WTC11 (cell line): ENCODE measurements around the gene PFKFB3. TPM values are rescaled to one million over a fixed set of nuclear protein-coding genes. Genes with fewer than 3 reads are reported as not detected.

Experiments used
- ATAC-seq: fragments of 200-7000 bp; cut with Tn5 transposase; 2 replicates; pipeline ENCODE4 v1.10.0; 2021; ENCODE audit warnings: mild to moderate bottlenecking, moderate library complexity
- CTCF ChIA-PET: fragments of 300-600 bp; sonication (Branson Sonifier 250); formaldehyde crosslinking; loops from one replicate; lab custom pipeline; 2021; ENCODE audit warnings: antibody characterized with exemption; lab: Charles Lee
- POLR2A ChIA-PET: fragments of 350-600 bp; sonication (Branson Sonifier 250); formaldehyde crosslinking; loops from one replicate; lab custom pipeline; 2021; ENCODE audit warnings: antibody characterized with exemption; lab: Charles Lee
- DNase-seq: peaks from one replicate; pipeline ENCODE4 v3.0.0; 2021; ENCODE audit warnings: low spot score
- H3K27ac Mint-ChIP-seq: 2 replicates; pipeline ENCODE4 v1.8.0; 2021; ENCODE audit warnings: mixed read lengths
- H3K27me3 Mint-ChIP-seq: 2 replicates; pipeline ENCODE4 v1.8.0; 2021; ENCODE audit warnings: low read depth, mild to moderate bottlenecking, moderate library complexity, mixed read lengths
- H3K36me3 Mint-ChIP-seq: 2 replicates; pipeline ENCODE4 v1.8.0; 2021; ENCODE audit warnings: mixed read lengths
- H3K4me1 Mint-ChIP-seq: 2 replicates; pipeline ENCODE4 v1.8.0; 2022; ENCODE audit warnings: mixed read lengths
- H3K4me3 Mint-ChIP-seq: 2 replicates; pipeline ENCODE4 v1.8.0; 2021; ENCODE audit warnings: mild to moderate bottlenecking, moderate library complexity, mixed read lengths
- H3K9me3 Mint-ChIP-seq: 2 replicates; pipeline ENCODE4 v1.8.0; 2021; ENCODE audit warnings: mixed read lengths
- ARID4B ChIP-seq: sonication (generic); formaldehyde crosslinking; IDR thresholded peaks from 2 replicates; pipeline ENCODE4 v1.8.0; 2023; ENCODE audit warnings: missing genetic modification reagents, mild to moderate bottlenecking, borderline replicate concordance
- CREB1 ChIP-seq: sonication (generic); formaldehyde crosslinking; IDR thresholded peaks from 2 replicates; pipeline ENCODE4 v1.8.0; 2023; ENCODE audit warnings: mild to moderate bottlenecking, missing genetic modification reagents
- E2F1 ChIP-seq: sonication (generic); formaldehyde crosslinking; IDR thresholded peaks from 2 replicates; pipeline ENCODE4 v1.8.0; 2022; ENCODE audit warnings: mild to moderate bottlenecking, missing genetic modification reagents
- E2F5 ChIP-seq: sonication (generic); formaldehyde crosslinking; IDR thresholded peaks from 2 replicates; pipeline ENCODE4 v1.8.1; 2022; ENCODE audit warnings: mild to moderate bottlenecking, moderate library complexity, missing genetic modification reagents
- EMX1 ChIP-seq: fragments of 250-450 bp; sonication (Bioruptor Pico); IDR thresholded peaks from 2 replicates; pipeline ENCODE4 v1.8.0; 2021; ENCODE audit warnings: mild to moderate bottlenecking
- ERG ChIP-seq: fragments of 250-450 bp; sonication (Bioruptor Pico); IDR thresholded peaks from 2 replicates; pipeline ENCODE4 v1.8.0; 2021; ENCODE audit warnings: mild to moderate bottlenecking
- FOXJ3 ChIP-seq: sonication (generic); formaldehyde crosslinking; IDR thresholded peaks from 2 replicates; pipeline ENCODE4 v1.9.0; 2021; ENCODE audit warnings: missing genetic modification reagents, mild to moderate bottlenecking, borderline replicate concordance
- GABPB1 ChIP-seq: sonication (generic); formaldehyde crosslinking; IDR thresholded peaks from 2 replicates; pipeline ENCODE4 v1.8.1; 2023; ENCODE audit warnings: mild to moderate bottlenecking, missing genetic modification reagents
- GTF2I ChIP-seq: fragments of 250-450 bp; sonication (Bioruptor Pico); conservative IDR thresholded peaks from 2 replicates; pipeline ENCODE4 v1.4.0; 2021; ENCODE audit warnings: mild to moderate bottlenecking
- HMGA2 ChIP-seq: fragments of 250-450 bp; sonication (Bioruptor Pico); IDR thresholded peaks from 2 replicates; pipeline ENCODE4 v1.4.0; 2021; ENCODE audit warnings: mild to moderate bottlenecking, moderate library complexity
- IRF2 ChIP-seq: sonication (generic); formaldehyde crosslinking; IDR thresholded peaks from 2 replicates; pipeline ENCODE4 v1.8.0; 2022; ENCODE audit warnings: low read depth, missing genetic modification reagents, borderline replicate concordance
- KAT7 ChIP-seq: sonication (generic); formaldehyde crosslinking; IDR thresholded peaks from 2 replicates; pipeline ENCODE4 v1.8.1; 2023; ENCODE audit warnings: missing genetic modification reagents, mild to moderate bottlenecking, borderline replicate concordance
- MYBL2 ChIP-seq: sonication (generic); formaldehyde crosslinking; IDR thresholded peaks from 2 replicates; pipeline ENCODE4 v1.8.1; 2023; ENCODE audit warnings: mild to moderate bottlenecking, moderate library complexity, missing genetic modification reagents
- NFYB ChIP-seq: sonication (generic); formaldehyde crosslinking; conservative IDR thresholded peaks from 2 replicates; pipeline ENCODE4 v1.8.0; 2022; ENCODE audit warnings: low read depth, missing genetic modification reagents
- SOX15 ChIP-seq: fragments of 250-450 bp; sonication (Bioruptor Pico); IDR thresholded peaks from 2 replicates; pipeline ENCODE4 v1.9.0; 2021; ENCODE audit warnings: mild to moderate bottlenecking
- SP1 ChIP-seq: sonication (generic); formaldehyde crosslinking; conservative IDR thresholded peaks from 2 replicates; pipeline ENCODE4 v1.8.1; 2022; ENCODE audit warnings: missing genetic modification reagents
- TEAD4 ChIP-seq: sonication (generic); formaldehyde crosslinking; IDR thresholded peaks from 2 replicates; pipeline ENCODE4 v1.8.0; 2022; ENCODE audit warnings: mild to moderate bottlenecking, missing genetic modification reagents
- USF1 ChIP-seq: sonication (generic); formaldehyde crosslinking; IDR thresholded peaks from 2 replicates; pipeline ENCODE4 v1.8.0; 2022; ENCODE audit warnings: mild to moderate bottlenecking, missing genetic modification reagents
- total RNA-seq: library from RNA; stranded (reverse); gene quantifications from 3 replicates; pipeline ENCODE4 v1.2.3, GENCODE V29; 2021

Gene PFKFB3
- total RNA-seq, 1 experiment from 2014 or later, result 30.6 TPM

GRCh38 chr10:6211341-6211670, 8.6 kb downstream of the PFKFB3 start:
- no peak for DNase-seq
- H3K4me3 Mint-ChIP-seq, result no peak overlapping the region
- H3K36me3 Mint-ChIP-seq, result peaks cover 30% of the 10 kb centered on the region
- peaks cover 27% of the 10 kb centered on the region for H3K4me1 Mint-ChIP-seq
- ChIA-PET POLR2A (interaction anchor here (0.6 kb wide), 1 partner anchor 234 kb away, joined by 4 read pairs; no protein-coding TSS in a partner anchor), CTCF (interaction anchor here (2.0 kb wide), 1 partner anchor 190 kb away, joined by 11 read pairs; no protein-coding TSS in a partner anchor)
- no peaks in the 10 kb centered on the region for H3K27me3 Mint-ChIP-seq
- no peak for TF ChIP-seq USF1 (CRISPR knock-in tag)
- TF ChIP-seq E2F1 (CRISPR knock-in tag), result no peak
- TF ChIP-seq SP1 (CRISPR knock-in tag), result no peak
- no peak for TF ChIP-seq MYBL2 (CRISPR knock-in tag)
- no peak for TF ChIP-seq GABPB1 (CRISPR knock-in tag)
- no peak for TF ChIP-seq IRF2 (CRISPR knock-in tag)
- no peak for TF ChIP-seq GTF2I (CRISPR knock-in tag)
- TF ChIP-seq ERG (CRISPR knock-in tag), result no peak
- TF ChIP-seq NFYB, result no peak
- TF ChIP-seq HMGA2, result no peak
- no peak for TF ChIP-seq ARID4B
- TF ChIP-seq FOXJ3 (CRISPR knock-in tag), result no peak
- TF ChIP-seq SOX15 (CRISPR knock-in tag), result no peak
- no peak for TF ChIP-seq KAT7 (CRISPR knock-in tag)
- no peak for TF ChIP-seq CREB1 (CRISPR knock-in tag)
- TF ChIP-seq EMX1 (CRISPR knock-in tag), result no peak
- TF ChIP-seq E2F5 (CRISPR knock-in tag), result no peak
- TF ChIP-seq TEAD4 (CRISPR knock-in tag), result no peak
- TF ChIP-seq, all 79 proteins: peak for 0
- Mint-ChIP-seq H3K9me3 (no peaks in the 10 kb centered on the region), H3K27ac (peak overlapping the region; percentile 5; the same call in 1 of the 2 replicates)
- ATAC-seq, result no peak
